ENCODE results near the gene RAB35.

- TF ChIP-seq CTCF (IDR thresholded peaks at IDR 0.05; ENCODE audit: insufficient read depth, low read length) (no peak), POLR2AphosphoS5 (IDR thresholded peaks at IDR 0.05; ENCODE audit: low read depth) (no peak), GABPA (IDR thresholded peaks at IDR 0.05; ENCODE audit: low read depth) (no peak), REST (IDR thresholded peaks at IDR 0.05; ENCODE audit: insufficient replicate concordance, low read depth) (no peak)
Observed at GRCh38 chr12:120115066-120115465, 1.5 kb downstream of the RAB35 start.

Data from HL-60 (cell line).